ENCODE data around the gene MKNK2. TPM values are rescaled to one million over a fixed set of nuclear protein-coding genes. Genes with fewer than 3 reads are reported as not detected.
"Not testable (repeated sequence)": the region's sequence is repeated elsewhere in the genome, so short reads cannot be mapped to it uniquely, and the experiment has no call there.

Gene MKNK2
- total and polyA plus RNA-seq, 2 of the 13 experiments (the other 11 are each of a cell fraction or from before 2014, with no cell fraction given), result 44.9 to 112 TPM

DNA sequence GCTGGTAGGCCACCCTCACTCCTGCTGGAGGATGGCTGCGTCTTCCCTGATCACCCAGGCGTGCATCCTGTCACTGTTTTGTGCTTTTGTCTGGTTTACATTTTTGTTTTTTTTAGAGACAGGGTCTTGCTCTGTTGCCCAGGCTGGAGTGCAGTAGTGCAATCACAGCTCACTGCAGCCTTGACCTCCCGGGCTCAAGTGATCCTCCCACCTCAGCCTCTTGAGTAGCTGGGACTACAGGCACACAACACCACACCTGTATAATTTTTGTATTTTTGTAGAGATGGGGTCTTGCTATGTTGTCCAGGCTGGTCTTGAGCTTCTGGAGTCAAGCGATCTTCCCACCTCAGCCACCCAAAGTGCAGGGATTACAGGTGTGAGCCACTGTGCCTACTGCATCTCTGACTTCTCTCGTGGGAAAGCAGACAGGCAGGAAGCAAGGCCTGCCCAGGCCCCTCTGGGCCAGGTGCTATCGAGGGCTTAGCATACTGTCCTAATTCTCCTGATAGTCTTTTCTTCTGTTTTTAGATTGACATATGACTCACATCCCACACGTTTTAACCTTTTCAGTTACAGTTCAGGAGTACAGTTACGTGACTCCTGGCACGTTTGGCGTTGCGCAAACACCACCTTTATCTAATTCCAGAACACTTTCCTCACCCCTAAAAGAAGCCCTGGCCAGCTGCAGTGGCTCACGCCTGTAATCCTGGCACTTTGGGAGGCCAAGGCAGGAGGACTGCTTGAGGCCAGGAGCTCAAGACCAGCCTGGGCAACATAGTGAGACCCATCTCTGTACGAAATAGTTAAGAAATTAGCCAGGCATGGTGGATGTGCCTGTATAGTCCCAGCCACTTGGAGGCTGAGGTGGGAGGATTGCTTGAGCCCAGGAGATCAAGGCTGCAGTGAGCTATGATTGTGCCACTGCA, 35.9 kb upstream of the MKNK2 start (continued):
- TF ChIP-seq, protein P1, sequence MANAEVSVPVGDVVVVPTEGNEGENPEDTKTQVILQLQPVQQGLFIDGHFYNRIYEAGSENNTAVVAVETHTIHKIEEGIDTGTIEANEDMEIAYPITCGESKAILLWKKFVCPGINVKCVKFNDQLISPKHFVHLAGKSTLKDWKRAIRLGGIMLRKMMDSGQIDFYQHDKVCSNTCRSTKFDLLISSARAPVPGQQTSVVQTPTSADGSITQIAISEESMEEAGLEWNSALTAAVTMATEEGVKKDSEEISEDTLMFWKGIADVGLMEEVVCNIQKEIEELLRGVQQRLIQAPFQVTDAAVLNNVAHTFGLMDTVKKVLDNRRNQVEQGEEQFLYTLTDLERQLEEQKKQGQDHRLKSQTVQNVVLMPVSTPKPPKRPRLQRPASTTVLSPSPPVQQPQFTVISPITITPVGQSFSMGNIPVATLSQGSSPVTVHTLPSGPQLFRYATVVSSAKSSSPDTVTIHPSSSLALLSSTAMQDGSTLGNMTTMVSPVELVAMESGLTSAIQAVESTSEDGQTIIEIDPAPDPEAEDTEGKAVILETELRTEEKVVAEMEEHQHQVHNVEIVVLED (CRISPR knock-in tag; IDR thresholded peaks at IDR 0.05; ENCODE audit: borderline replicate concordance), result peak; percentile 75
- TF ChIP-seq MYC (CRISPR knock-in tag; IDR thresholded peaks at IDR 0.05; ENCODE audit: borderline replicate concordance), result peak; percentile 72
- TF ChIP-seq ZNF430 (CRISPR knock-in tag; IDR thresholded peaks at IDR 0.05), result 0 out of 2 replicates have a peak, but pooled peaks have one; percentile 37
- TF ChIP-seq MED8 (CRISPR knock-in tag; IDR thresholded peaks at IDR 0.05; ENCODE audit: insufficient replicate concordance), result peak; percentile 75
- TF ChIP-seq CAMTA2 (CRISPR knock-in tag; IDR thresholded peaks at IDR 0.05; ENCODE audit: borderline replicate concordance), result peak; percentile 19; the same call in 1 of the 2 replicates
- peak; percentile 98 for TF ChIP-seq ZMYM2 (CRISPR knock-in tag; IDR thresholded peaks at IDR 0.05)
- peak; percentile 55; the same call in 1 of the 2 replicates for TF ChIP-seq TP53 (CRISPR knock-in tag; conservative IDR thresholded peaks at IDR 0.05)
- TF ChIP-seq TGIF2 (CRISPR knock-in tag; IDR thresholded peaks at IDR 0.05), result 0 out of 2 replicates have a peak, but pooled peaks have one; percentile 23
- TF ChIP-seq NR2F6 (IDR thresholded peaks at IDR 0.05), result peak; percentile 60
- TF ChIP-seq NR2F6 (CRISPR knock-in tag; IDR thresholded peaks at IDR 0.05), result peak; percentile 85
- not testable (repeated sequence) for TF ChIP-seq SP1 (IDR thresholded peaks at IDR 0.05)
- TF ChIP-seq SP1 (CRISPR knock-in tag; IDR thresholded peaks at IDR 0.05), result peak; percentile 67; the same call in 1 of the 2 replicates
- TF ChIP-seq SOX5 (CRISPR knock-in tag; IDR thresholded peaks at IDR 0.05; ENCODE audit: borderline replicate concordance), result peak; percentile 97
- TF ChIP-seq CHD4 (IDR thresholded peaks at IDR 0.05; ENCODE audit: borderline replicate concordance, low read length), result peak; percentile 96
- peak; percentile 82 for TF ChIP-seq ELF3 (CRISPR knock-in tag; IDR thresholded peaks at IDR 0.05)
- peak; percentile 85; the same call in 1 of the 2 replicates for TF ChIP-seq ZNF816 (CRISPR knock-in tag; IDR thresholded peaks at IDR 0.05; ENCODE audit: borderline replicate concordance)
- peak; percentile 67; the same call in 2 of the 3 replicates for TF ChIP-seq MXI1 (IDR thresholded peaks at IDR 0.05; ENCODE audit: borderline replicate concordance, low read depth, low read length)
- TF ChIP-seq BRCA1 (CRISPR knock-in tag; IDR thresholded peaks at IDR 0.05), result 0 out of 2 replicates have a peak, but pooled peaks have one; percentile 75
- TF ChIP-seq ZNF580 (CRISPR knock-in tag; IDR thresholded peaks at IDR 0.05; ENCODE audit: borderline replicate concordance, low read depth), result peak; percentile 71; the same call in 1 of the 2 replicates
- TF ChIP-seq, protein P2, sequence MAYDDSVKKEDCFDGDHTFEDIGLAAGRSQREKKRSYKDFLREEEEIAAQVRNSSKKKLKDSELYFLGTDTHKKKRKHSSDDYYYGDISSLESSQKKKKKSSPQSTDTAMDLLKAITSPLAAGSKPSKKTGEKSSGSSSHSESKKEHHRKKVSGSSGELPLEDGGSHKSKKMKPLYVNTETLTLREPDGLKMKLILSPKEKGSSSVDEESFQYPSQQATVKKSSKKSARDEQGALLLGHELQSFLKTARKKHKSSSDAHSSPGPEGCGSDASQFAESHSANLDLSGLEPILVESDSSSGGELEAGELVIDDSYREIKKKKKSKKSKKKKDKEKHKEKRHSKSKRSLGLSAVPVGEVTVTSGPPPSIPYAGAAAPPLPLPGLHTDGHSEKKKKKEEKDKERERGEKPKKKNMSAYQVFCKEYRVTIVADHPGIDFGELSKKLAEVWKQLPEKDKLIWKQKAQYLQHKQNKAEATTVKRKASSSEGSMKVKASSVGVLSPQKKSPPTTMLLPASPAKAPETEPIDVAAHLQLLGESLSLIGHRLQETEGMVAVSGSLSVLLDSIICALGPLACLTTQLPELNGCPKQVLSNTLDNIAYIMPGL (CRISPR knock-in tag; IDR thresholded peaks at IDR 0.05; ENCODE audit: borderline replicate concordance in 1 of 2, low read depth in 1 of 2), result 0 out of 4 replicates have a peak, but pooled peaks have one; percentile 23 to 47
- peak; percentile 73 for TF ChIP-seq GLI4 (CRISPR knock-in tag; IDR thresholded peaks at IDR 0.05; ENCODE audit: borderline replicate concordance)
- 0 out of 2 replicates have a peak, but pooled peaks have one; percentile 65 for TF ChIP-seq KLF9 (CRISPR knock-in tag; IDR thresholded peaks at IDR 0.05; ENCODE audit: low read depth)
- peak; percentile 67; the same call in 1 of the 2 replicates for TF ChIP-seq MIER2 (CRISPR knock-in tag; IDR thresholded peaks at IDR 0.05)
- peak; percentile 84 for TF ChIP-seq HOXA3 (CRISPR knock-in tag; IDR thresholded peaks at IDR 0.05)
- TF ChIP-seq TCF7 (IDR thresholded peaks at IDR 0.05; ENCODE audit: low read depth), result peak; percentile 46; the same call in 1 of the 2 replicates
- TF ChIP-seq ZNF121 (CRISPR knock-in tag; IDR thresholded peaks at IDR 0.05), result peak; percentile 99

All from HepG2 (cell line).